ENCODE results near the gene ADD3.

DNA sequence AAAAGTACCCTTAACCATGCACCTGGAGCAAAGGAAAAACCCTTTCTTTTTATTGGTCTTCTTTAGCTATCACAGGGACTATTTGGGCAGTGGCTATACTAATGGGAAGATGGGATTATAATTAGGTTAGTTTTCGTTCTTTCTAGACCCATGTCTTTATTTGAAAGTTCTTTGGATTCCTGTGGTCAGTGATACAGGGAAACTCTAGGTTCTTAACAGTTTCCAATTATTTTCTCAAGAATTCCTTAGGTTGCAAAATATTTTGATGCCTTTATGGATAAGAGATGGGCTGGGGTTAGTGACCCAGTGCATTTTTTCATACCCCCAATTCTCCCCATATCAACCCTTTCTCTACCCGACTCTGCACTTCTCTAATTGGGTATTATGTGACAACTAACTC lies 49.0 kb downstream of the ADD3 start:
- TF ChIP-seq POLR2A (IDR thresholded peaks at IDR 0.05) = no peak
- TF ChIP-seq, protein P1, sequence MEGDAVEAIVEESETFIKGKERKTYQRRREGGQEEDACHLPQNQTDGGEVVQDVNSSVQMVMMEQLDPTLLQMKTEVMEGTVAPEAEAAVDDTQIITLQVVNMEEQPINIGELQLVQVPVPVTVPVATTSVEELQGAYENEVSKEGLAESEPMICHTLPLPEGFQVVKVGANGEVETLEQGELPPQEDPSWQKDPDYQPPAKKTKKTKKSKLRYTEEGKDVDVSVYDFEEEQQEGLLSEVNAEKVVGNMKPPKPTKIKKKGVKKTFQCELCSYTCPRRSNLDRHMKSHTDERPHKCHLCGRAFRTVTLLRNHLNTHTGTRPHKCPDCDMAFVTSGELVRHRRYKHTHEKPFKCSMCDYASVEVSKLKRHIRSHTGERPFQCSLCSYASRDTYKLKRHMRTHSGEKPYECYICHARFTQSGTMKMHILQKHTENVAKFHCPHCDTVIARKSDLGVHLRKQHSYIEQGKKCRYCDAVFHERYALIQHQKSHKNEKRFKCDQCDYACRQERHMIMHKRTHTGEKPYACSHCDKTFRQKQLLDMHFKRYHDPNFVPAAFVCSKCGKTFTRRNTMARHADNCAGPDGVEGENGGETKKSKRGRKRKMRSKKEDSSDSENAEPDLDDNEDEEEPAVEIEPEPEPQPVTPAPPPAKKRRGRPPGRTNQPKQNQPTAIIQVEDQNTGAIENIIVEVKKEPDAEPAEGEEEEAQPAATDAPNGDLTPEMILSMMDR (IDR thresholded peaks at IDR 0.05) = no peak
